CD4-positive, alpha-beta T cell treated with Interleukin-10 for 1 hour (primary cell): ENCODE results near the gene MUL1.
"Not testable (repeated sequence)": the region's sequence is repeated elsewhere in the genome, so short reads cannot be mapped to it uniquely, and the experiment has no call there.

ENCODE experiments used
- DNase-seq: peaks from one replicate; pipeline ENCODE4 v3.0.0-alpha.2; 2020

MUL1 gene

GRCh38 chr1:20511518-20512428 is 3.8 kb upstream of the MUL1 start:
- DNase-seq = no peak

- no peak for DNase-seq
Observed at GRCh38 chr1:20508411-20508771, 440 bp upstream of the MUL1 start.

- DNase-seq = no peak
Observed at GRCh38 chr1:20507248-20507563, 745 bp downstream of the MUL1 start.

GRCh38 chr1:20505488-20505887 is 2.5 kb downstream of the MUL1 start:
- no peak for DNase-seq

- DNase-seq = no peak
Observed at GRCh38 chr1:20500716-20501115, 7.2 kb downstream of the MUL1 start.

- no peak for DNase-seq
Observed at GRCh38 chr1:20499718-20500117, 8.2 kb downstream of the MUL1 start.

- no peak for DNase-seq
Observed at GRCh38 chr1:20499105-20499504, 8.8 kb downstream of the MUL1 start.

- DNase-seq = no peak
Observed at GRCh38 chr1:20498116-20498515, 9.8 kb downstream of the MUL1 start.

GRCh38 chr1:20497506-20497905 is 10.4 kb downstream of the MUL1 start:
- DNase-seq = no peak

- not testable (repeated sequence) for DNase-seq
Observed at GRCh38 chr1:20496725-20497383, 11.1 kb downstream of the MUL1 start.

- DNase-seq = no peak
Observed at GRCh38 chr1:20496241-20496661, 11.7 kb downstream of the MUL1 start.

- no peak for DNase-seq
Observed at GRCh38 chr1:20495661-20496060, 12.3 kb downstream of the MUL1 start.

- no peak for DNase-seq
Observed at GRCh38 chr1:20494609-20495311, 13.2 kb downstream of the MUL1 start.

GRCh38 chr1:20493839-20494608 is 13.9 kb downstream of the MUL1 start:
- DNase-seq = peak; percentile 84

- no peak for DNase-seq
Observed at GRCh38 chr1:20493309-20493708, 14.6 kb downstream of the MUL1 start.

GRCh38 chr1:20492751-20493150 is 15.2 kb downstream of the MUL1 start:
- DNase-seq = no peak

GRCh38 chr1:20491866-20492265 is 16.1 kb downstream of the MUL1 start:
- no peak for DNase-seq

GRCh38 chr1:20491178-20491577 is 16.8 kb downstream of the MUL1 start:
- DNase-seq = no peak

- no peak for DNase-seq
Observed at GRCh38 chr1:20487236-20487590, 20.7 kb downstream of the MUL1 start.

GRCh38 chr1:20486457-20487235 is 21.3 kb downstream of the MUL1 start:
- no peak for DNase-seq

- peak; percentile 69 for DNase-seq
Observed at GRCh38 chr1:20485527-20486456, 22.2 kb downstream of the MUL1 start, which contains the start of gene CAMK2N1. Gene CAMK2N1 (minus strand): TSS chr1:20486210. CDS start chr1:20485379, 831 bp downstream.
